Left ventricle myocardium inferior (tissue), 1 donor: ENCODE results near the gene KIAA0232. TPM values are rescaled to one million over a fixed set of nuclear protein-coding genes. Genes with fewer than 3 reads are reported as not detected.

Source experiments
- DNase-seq: peaks from one replicate; pipeline ENCODE4 v3.0.0-alpha.2; 2020
- H3K27ac ChIP-seq: fragments of 200-600 bp; replicated peaks from 2 replicates; pipeline ENCODE4 v1.8.0; 2021
- H3K27me3 ChIP-seq: fragments of 200-600 bp; 2 replicates; pipeline ENCODE4 v1.8.0; 2021; ENCODE audit warnings: low read depth
- H3K36me3 ChIP-seq: fragments of 200-600 bp; 2 replicates; pipeline ENCODE4 v1.8.0; 2021
- H3K4me1 ChIP-seq: fragments of 200-600 bp; 2 replicates; pipeline ENCODE4 v1.8.0; 2021
- H3K4me3 ChIP-seq: fragments of 200-600 bp; 2 replicates; pipeline ENCODE4 v1.8.0; 2021; ENCODE audit warnings: mild to moderate bottlenecking, moderate library complexity
- H3K9me3 ChIP-seq: fragments of 200-600 bp; replicated peaks from 2 replicates; pipeline ENCODE4 v1.8.0; 2021
- intact Hi-C: fragments of 100-400 bp; cut with micrococcal nuclease; formaldehyde crosslinking; loops from one replicate; pipeline ENCODE4 v1.11.0; 2022
- total RNA-seq: library from RNA; stranded (reverse); fragmentation: NEBNext Ultra II Directional; extraction: Animal tissue kit (Norgen Biotek cat#: 25700); gene quantifications from one replicate; pipeline ENCODE4 v1.2.1, GENCODE V29; 2021
- TF ChIP-seq, protein P1 (sequence below): fragments of 200-600 bp; IDR thresholded peaks from 2 replicates; pipeline ENCODE4 v1.8.0; 2021; ENCODE audit warnings: antibody characterized with exemption, mild to moderate bottlenecking, borderline replicate concordance
- donor health status: DM: no; HTN: yes; CAD: no; lungs with severe emphysema.

Gene KIAA0232
- total RNA-seq, 1 donor from 2014 or later: 82.5 TPM

GRCh38 chr4:6845574-6845973, 63.0 kb downstream of the KIAA0232 start:
- peaks cover 28% of the 10 kb centered on the region for H3K36me3 ChIP-seq
- no peak for DNase-seq
- H3K27ac ChIP-seq: no peak overlapping the region
- TF ChIP-seq, protein P1, sequence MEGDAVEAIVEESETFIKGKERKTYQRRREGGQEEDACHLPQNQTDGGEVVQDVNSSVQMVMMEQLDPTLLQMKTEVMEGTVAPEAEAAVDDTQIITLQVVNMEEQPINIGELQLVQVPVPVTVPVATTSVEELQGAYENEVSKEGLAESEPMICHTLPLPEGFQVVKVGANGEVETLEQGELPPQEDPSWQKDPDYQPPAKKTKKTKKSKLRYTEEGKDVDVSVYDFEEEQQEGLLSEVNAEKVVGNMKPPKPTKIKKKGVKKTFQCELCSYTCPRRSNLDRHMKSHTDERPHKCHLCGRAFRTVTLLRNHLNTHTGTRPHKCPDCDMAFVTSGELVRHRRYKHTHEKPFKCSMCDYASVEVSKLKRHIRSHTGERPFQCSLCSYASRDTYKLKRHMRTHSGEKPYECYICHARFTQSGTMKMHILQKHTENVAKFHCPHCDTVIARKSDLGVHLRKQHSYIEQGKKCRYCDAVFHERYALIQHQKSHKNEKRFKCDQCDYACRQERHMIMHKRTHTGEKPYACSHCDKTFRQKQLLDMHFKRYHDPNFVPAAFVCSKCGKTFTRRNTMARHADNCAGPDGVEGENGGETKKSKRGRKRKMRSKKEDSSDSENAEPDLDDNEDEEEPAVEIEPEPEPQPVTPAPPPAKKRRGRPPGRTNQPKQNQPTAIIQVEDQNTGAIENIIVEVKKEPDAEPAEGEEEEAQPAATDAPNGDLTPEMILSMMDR: no peak
- peaks cover 65% of the 10 kb centered on the region for H3K4me1 ChIP-seq
- intact Hi-C loops: no loop called here
- no peaks in the 10 kb centered on the region for H3K9me3 ChIP-seq
- H3K27me3 ChIP-seq: no peaks in the 10 kb centered on the region
- H3K4me3 ChIP-seq: no peak overlapping the region

DNA sequence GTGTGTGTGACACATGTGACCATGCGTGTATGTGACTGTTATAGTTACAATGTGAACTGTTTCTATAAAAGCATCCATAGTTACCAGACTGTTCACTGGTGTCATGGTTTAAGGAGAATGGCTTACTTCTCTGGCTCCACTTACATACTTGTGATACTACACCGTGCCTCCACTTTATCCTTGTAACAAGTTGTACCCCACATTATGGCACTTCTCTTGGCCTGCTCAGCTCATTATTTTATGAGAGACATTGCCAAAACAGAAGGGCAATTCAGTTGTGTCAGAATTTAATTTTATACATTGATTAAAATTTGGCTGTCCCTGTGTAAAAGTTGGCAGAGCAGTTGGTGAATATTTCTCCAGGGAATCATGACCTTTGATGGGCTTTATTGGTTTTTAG, 64.7 kb downstream of the KIAA0232 start:
- H3K9me3 ChIP-seq: peaks cover under 1% of the 10 kb centered on the region
- peaks cover 34% of the 10 kb centered on the region for H3K36me3 ChIP-seq
- no peak overlapping the region for H3K4me3 ChIP-seq
- no peaks in the 10 kb centered on the region for H3K27me3 ChIP-seq
- intact Hi-C loops: no loop called here
- no peak for DNase-seq
- peaks cover 50% of the 10 kb centered on the region for H3K4me1 ChIP-seq
- peak overlapping the region; percentile 41 for H3K27ac ChIP-seq
- TF ChIP-seq, protein P1: no peak

DNA sequence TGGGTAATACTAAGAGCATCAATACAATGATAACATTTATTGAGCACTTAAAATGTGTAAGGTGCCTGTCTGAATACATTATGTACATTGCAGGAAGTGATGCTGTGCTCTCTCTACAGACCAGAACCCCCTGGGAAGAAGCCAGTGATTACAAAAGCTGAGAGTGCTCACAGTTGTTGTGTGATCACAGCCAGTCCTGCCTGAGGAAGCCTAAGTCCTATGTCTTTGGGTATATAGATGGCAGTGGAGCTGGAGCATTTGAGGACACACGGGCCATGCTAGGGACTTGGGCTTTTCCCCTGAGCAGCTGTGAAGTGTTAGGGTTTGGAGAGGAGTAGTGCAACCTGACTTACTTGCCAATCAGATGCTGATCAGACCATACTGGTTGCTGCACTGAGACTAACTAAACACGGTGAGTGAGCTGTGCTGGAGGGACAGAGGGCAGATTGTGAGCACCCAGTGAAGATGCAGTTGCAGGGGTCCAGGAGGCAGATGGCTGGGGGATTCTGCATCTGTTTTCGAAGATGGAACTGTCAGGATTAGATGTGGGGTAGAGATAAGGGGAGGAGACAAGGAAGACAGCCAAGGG, 66.3 kb downstream of the KIAA0232 start:
- TF ChIP-seq, protein P1: no peak
- Histone ChIP-seq H3K36me3 (peaks cover 31% of the 10 kb centered on the region), H3K9me3 (peaks cover 9% of the 10 kb centered on the region), H3K27me3 (no peaks in the 10 kb centered on the region), H3K4me1 (peaks cover 51% of the 10 kb centered on the region), H3K27ac (peak overlapping the region; percentile 41), H3K4me3 (no peak overlapping the region)
- intact Hi-C loops: no loop called here
- DNase-seq: no peak

- H3K27ac ChIP-seq: no peak overlapping the region
- peaks cover 9% of the 10 kb centered on the region for H3K9me3 ChIP-seq
- no peak overlapping the region for H3K4me3 ChIP-seq
- no peak for DNase-seq
- peaks cover 25% of the 10 kb centered on the region for H3K36me3 ChIP-seq
- TF ChIP-seq, protein P1: no peak
- H3K27me3 ChIP-seq: no peaks in the 10 kb centered on the region
- peaks cover 54% of the 10 kb centered on the region for H3K4me1 ChIP-seq
- intact Hi-C loops: no loop called here
Measured at GRCh38 chr4:6849691-6850090, 67.2 kb downstream of the KIAA0232 start.

DNA sequence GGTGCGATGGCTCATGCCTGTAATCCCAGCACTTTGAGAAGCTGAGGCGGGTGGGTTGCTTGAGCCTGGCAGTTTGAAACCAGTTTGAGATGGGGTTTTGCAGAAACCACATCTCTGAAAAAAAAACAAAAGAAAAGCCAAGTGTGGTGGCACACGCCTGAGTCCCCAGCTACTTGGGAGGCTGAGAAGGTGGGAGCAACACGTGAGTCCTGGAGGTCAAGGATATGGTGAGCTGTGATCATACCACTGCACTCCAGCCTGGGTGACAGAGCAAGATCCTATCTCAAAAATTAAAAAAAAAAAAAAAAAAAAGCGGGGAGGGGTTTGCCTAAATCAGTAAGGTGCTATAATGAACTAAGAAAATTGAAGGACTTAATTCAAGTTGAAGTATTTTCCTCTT, 68.9 kb downstream of the KIAA0232 start:
- no peak for DNase-seq
- H3K27me3 ChIP-seq: no peaks in the 10 kb centered on the region
- no peak overlapping the region for H3K27ac ChIP-seq
- H3K36me3 ChIP-seq: peaks cover 25% of the 10 kb centered on the region
- H3K4me1 ChIP-seq: peaks cover 55% of the 10 kb centered on the region
- TF ChIP-seq, protein P1: no peak
- no peak overlapping the region for H3K4me3 ChIP-seq
- peaks cover 9% of the 10 kb centered on the region for H3K9me3 ChIP-seq
- intact Hi-C loops: no loop called here
